GM19452 (cell line): ENCODE data around the gene FUT4.
"Not testable (repeated sequence)": the region's sequence is repeated elsewhere in the genome, so short reads cannot be mapped to it uniquely, and the experiment has no call there.

Experiments
- ATAC-seq: cut with Tn5 transposase; IDR thresholded peaks from one replicate; pipeline ENCODE4 v1.9.1; 2021; ENCODE audit not compliant: unreplicated experiment

Gene FUT4

GRCh38 chr11:94563848-94564467 is 20.2 kb downstream of the FUT4 start:
- ATAC-seq: no peak

- ATAC-seq: no peak
Observed at GRCh38 chr11:94567181-94567670, 23.5 kb downstream of the FUT4 start, which contains the start of gene PIWIL4. TSS of gene PIWIL4 (plus strand) at chr11:94567368. CDS start at chr11:94567519, 151 bp downstream.

- no peak for ATAC-seq
Observed at GRCh38 chr11:94568200-94568599, 24.5 kb downstream of the FUT4 start.

- ATAC-seq: no peak
Observed at GRCh38 chr11:94568717-94569116, 25.0 kb downstream of the FUT4 start.

- not testable (repeated sequence) for ATAC-seq
Observed at GRCh38 chr11:94572975-94573374, 29.3 kb downstream of the FUT4 start.

GRCh38 chr11:94574193-94574961 is 30.7 kb downstream of the FUT4 start:
- ATAC-seq: no peak

- no peak for ATAC-seq
Observed at GRCh38 chr11:94576306-94576705, 32.6 kb downstream of the FUT4 start.

- no peak for ATAC-seq
Observed at GRCh38 chr11:94577841-94578240, 34.1 kb downstream of the FUT4 start.

GRCh38 chr11:94581926-94582325 is 38.2 kb downstream of the FUT4 start:
- peak; percentile 41 for ATAC-seq

- no peak for ATAC-seq
Observed at GRCh38 chr11:94583213-94583865, 39.6 kb downstream of the FUT4 start.

- ATAC-seq: peak; percentile 38
Observed at GRCh38 chr11:94583866-94584500, 40.3 kb downstream of the FUT4 start.

- ATAC-seq: no peak
Observed at GRCh38 chr11:94584978-94585377, 41.3 kb downstream of the FUT4 start.

- no peak for ATAC-seq
Observed at GRCh38 chr11:94585399-94585798, 41.7 kb downstream of the FUT4 start.

- ATAC-seq: no peak
Observed at GRCh38 chr11:94586546-94586945, 42.8 kb downstream of the FUT4 start.

- no peak for ATAC-seq
Observed at GRCh38 chr11:94586978-94587377, 43.3 kb downstream of the FUT4 start.

- no peak for ATAC-seq
Observed at GRCh38 chr11:94588366-94588942, 44.7 kb downstream of the FUT4 start.

GRCh38 chr11:94590352-94591041 is 46.8 kb downstream of the FUT4 start:
- ATAC-seq: no peak

GRCh38 chr11:94593030-94593429 is 49.3 kb downstream of the FUT4 start:
- peak; percentile 69 for ATAC-seq

GRCh38 chr11:94595076-94595475 is 51.4 kb downstream of the FUT4 start:
- peak; percentile 51 for ATAC-seq

GRCh38 chr11:94597896-94598295 is 54.2 kb downstream of the FUT4 start:
- no peak for ATAC-seq
